ENCODE results near the gene ARSB.

- TF ChIP-seq EZH2 (IDR thresholded peaks at IDR 0.05; ENCODE audit: borderline replicate concordance, insufficient read depth, low read depth, low read length, poor library complexity, severe bottlenecking), result no peak
- TF ChIP-seq CTCF (IDR thresholded peaks at IDR 0.05), result no peak
Observed at GRCh38 chr5:79032782-79033181, 47.7 kb upstream of the ARSB start.
